Activated CD4-positive, alpha-beta memory T cell treated with anti-CD3 and anti-CD28 coated beads, Interleukin-2, amount 10 ng/mL, durations not matched to agents 7 days and 5 days (primary cell): ENCODE results near the gene GRM4. TPM values are rescaled to one million over a fixed set of nuclear protein-coding genes. Genes with fewer than 3 reads are reported as not detected.

Experiments
- CTCF ChIA-PET: fragments of 350-600 bp; sonication (Branson Sonifier 250); formaldehyde crosslinking; loops from one replicate; lab custom pipeline; 2021; ENCODE audit warnings: antibody characterized with exemption, inconsistent platforms; lab: Charles Lee
- POLR2A ChIA-PET: fragments of 350-600 bp; sonication (Branson Sonifier 250); formaldehyde crosslinking; loops from one replicate; lab custom pipeline; 2021; ENCODE audit warnings: antibody characterized with exemption; lab: Charles Lee
- DNase-seq: peaks from one replicate; pipeline ENCODE4 v3.0.0-alpha.2; 2020
- H3K27ac Mint-ChIP-seq: one replicate; pipeline ENCODE4 v1.8.0; 2021; ENCODE audit warnings: mild to moderate bottlenecking, mixed read lengths
- H3K27me3 Mint-ChIP-seq: one replicate; pipeline ENCODE4 v1.8.0; 2021; ENCODE audit warnings: mixed read lengths
- H3K36me3 Mint-ChIP-seq: one replicate; pipeline ENCODE4 v1.8.0; 2021; ENCODE audit warnings: low read depth, mixed read lengths
- H3K4me1 Mint-ChIP-seq: one replicate; pipeline ENCODE4 v1.8.0; 2021; ENCODE audit warnings: mixed read lengths
- H3K4me3 Mint-ChIP-seq: one replicate; pipeline ENCODE4 v1.8.0; 2021; ENCODE audit warnings: mild to moderate bottlenecking, mixed read lengths
- H3K9me3 Mint-ChIP-seq: one replicate; pipeline ENCODE4 v1.8.0; 2021; ENCODE audit warnings: mixed read lengths
- total RNA-seq, 2 experiments: library from RNA; stranded (reverse); gene quantifications; one replicate each; pipeline ENCODE4 v1.2.3, GENCODE V29; 2021

GRM4 gene
- total RNA-seq, 2 experiments from 2014 or later = not detected

GRCh38 chr6:34145161-34146020, 496 bp downstream of the GRM4 start:
- H3K27ac Mint-ChIP-seq = no peak overlapping the region
- no peaks in the 10 kb centered on the region for H3K36me3 Mint-ChIP-seq
- H3K4me1 Mint-ChIP-seq = peaks cover 12% of the 10 kb centered on the region
- H3K9me3 Mint-ChIP-seq = no peaks in the 10 kb centered on the region
- ChIA-PET POLR2A (interaction anchor here (1.0 kb wide), 1 partner anchor 11 kb away, joined by 4 read pairs; no protein-coding TSS in a partner anchor), CTCF (interaction anchor here (0.8 to 1.4 kb wide), 3 partner anchors 10 to 18 kb away, joined by 3 to 4 read pairs (median 3); no protein-coding TSS in a partner anchor)
- no peak for DNase-seq
- H3K27me3 Mint-ChIP-seq = peaks cover 67% of the 10 kb centered on the region
- no peak overlapping the region for H3K4me3 Mint-ChIP-seq

GRCh38 chr6:34144581-34145160, 1.2 kb downstream of the GRM4 start:
- Mint-ChIP-seq H3K9me3 (no peaks in the 10 kb centered on the region), H3K4me3 (no peak overlapping the region), H3K36me3 (no peaks in the 10 kb centered on the region), H3K27me3 (peaks cover 66% of the 10 kb centered on the region), H3K27ac (no peak overlapping the region), H3K4me1 (peaks cover 12% of the 10 kb centered on the region)
- no peak for DNase-seq
- POLR2A ChIA-PET = interaction anchor here (1.0 kb wide), 1 partner anchor 12 kb away, joined by 4 read pairs; no protein-coding TSS in a partner anchor
- CTCF ChIA-PET = interaction anchor here (0.8 to 1.4 kb wide), 3 partner anchors 11 to 19 kb away, joined by 3 to 4 read pairs (median 3); no protein-coding TSS in a partner anchor

GRCh38 chr6:34143884-34144580, 1.9 kb downstream of the GRM4 start:
- Mint-ChIP-seq H3K27ac (no peak overlapping the region), H3K4me1 (peaks cover 12% of the 10 kb centered on the region), H3K36me3 (no peaks in the 10 kb centered on the region), H3K27me3 (peaks cover 70% of the 10 kb centered on the region), H3K4me3 (no peak overlapping the region), H3K9me3 (no peaks in the 10 kb centered on the region)
- peak; percentile 32 for DNase-seq
- ChIA-PET POLR2A (no interaction called here), CTCF (interaction anchor here (1.3 kb wide), 1 partner anchor 20 kb away, joined by 3 read pairs; no protein-coding TSS in a partner anchor)

GRCh38 chr6:34143196-34143883, 2.5 kb downstream of the GRM4 start:
- CTCF ChIA-PET = no interaction called here
- H3K36me3 Mint-ChIP-seq = no peaks in the 10 kb centered on the region
- no peak for DNase-seq

GRCh38 chr6:34142061-34142998, 3.6 kb downstream of the GRM4 start:
- peaks cover 74% of the 10 kb centered on the region for H3K27me3 Mint-ChIP-seq
- peaks cover 12% of the 10 kb centered on the region for H3K4me1 Mint-ChIP-seq
- ChIA-PET CTCF (interaction anchor here (0.7 kb wide), 1 partner anchor 371 kb away, joined by 3 read pairs; no protein-coding TSS in a partner anchor), POLR2A (no interaction called here)
- no peak overlapping the region for H3K4me3 Mint-ChIP-seq
- no peaks in the 10 kb centered on the region for H3K36me3 Mint-ChIP-seq
- no peak for DNase-seq
- no peak overlapping the region for H3K27ac Mint-ChIP-seq
- H3K9me3 Mint-ChIP-seq = no peaks in the 10 kb centered on the region

More at GRCh38 chr6:34143196-34143883, 2.5 kb downstream of the GRM4 start:
- POLR2A ChIA-PET = no interaction called here
- Mint-ChIP-seq H3K4me1 (peaks cover 12% of the 10 kb centered on the region), H3K27me3 (peaks cover 75% of the 10 kb centered on the region), H3K9me3 (no peaks in the 10 kb centered on the region), H3K4me3 (no peak overlapping the region), H3K27ac (no peak overlapping the region)

- CTCF ChIA-PET = no interaction called here
- H3K27me3 Mint-ChIP-seq = peaks cover 67% of the 10 kb centered on the region
Measured at GRCh38 chr6:34140075-34140474, 5.8 kb downstream of the GRM4 start.

GRCh38 chr6:34138914-34139510, 6.9 kb downstream of the GRM4 start:
- DNase-seq = no peak
- no peak overlapping the region for H3K4me3 Mint-ChIP-seq
- peaks cover 5% of the 10 kb centered on the region for H3K4me1 Mint-ChIP-seq
- no peaks in the 10 kb centered on the region for H3K36me3 Mint-ChIP-seq
- ChIA-PET CTCF (interaction anchor here (0.9 kb wide), 1 partner anchor 659 kb away, joined by 3 read pairs; no protein-coding TSS in a partner anchor), POLR2A (no interaction called here)
- H3K27me3 Mint-ChIP-seq = peaks cover 68% of the 10 kb centered on the region
- H3K27ac Mint-ChIP-seq = no peak overlapping the region
- H3K9me3 Mint-ChIP-seq = no peaks in the 10 kb centered on the region

More at GRCh38 chr6:34140075-34140474, 5.8 kb downstream of the GRM4 start:
- POLR2A ChIA-PET = no interaction called here
- Mint-ChIP-seq H3K9me3 (no peaks in the 10 kb centered on the region), H3K36me3 (no peaks in the 10 kb centered on the region), H3K4me3 (no peak overlapping the region), H3K27ac (no peak overlapping the region), H3K4me1 (peaks cover 5% of the 10 kb centered on the region)
- DNase-seq = no peak

GRCh38 chr6:34138191-34138590, 7.7 kb downstream of the GRM4 start:
- peaks cover 3% of the 10 kb centered on the region for H3K4me1 Mint-ChIP-seq
- CTCF ChIA-PET = interaction anchor here (0.9 kb wide), 1 partner anchor 660 kb away, joined by 3 read pairs; no protein-coding TSS in a partner anchor

GRCh38 chr6:34135541-34135940, 10.3 kb downstream of the GRM4 start:
- ChIA-PET CTCF (no interaction called here), POLR2A (no interaction called here)
- Mint-ChIP-seq H3K27ac (no peak overlapping the region), H3K9me3 (no peaks in the 10 kb centered on the region), H3K4me3 (no peak overlapping the region), H3K4me1 (no peaks in the 10 kb centered on the region), H3K36me3 (no peaks in the 10 kb centered on the region), H3K27me3 (peaks cover 46% of the 10 kb centered on the region)
- no peak for DNase-seq

More at GRCh38 chr6:34138191-34138590, 7.7 kb downstream of the GRM4 start:
- Mint-ChIP-seq H3K27me3 (peaks cover 61% of the 10 kb centered on the region), H3K36me3 (no peaks in the 10 kb centered on the region), H3K4me3 (no peak overlapping the region), H3K27ac (no peak overlapping the region), H3K9me3 (no peaks in the 10 kb centered on the region)
- no peak for DNase-seq
- POLR2A ChIA-PET = no interaction called here

GRCh38 chr6:34132486-34133185, 13.3 kb downstream of the GRM4 start:
- H3K27me3 Mint-ChIP-seq = peaks cover 22% of the 10 kb centered on the region
- DNase-seq = peak; percentile 39
- no peaks in the 10 kb centered on the region for H3K36me3 Mint-ChIP-seq
- no peak overlapping the region for H3K4me3 Mint-ChIP-seq
- POLR2A ChIA-PET = no interaction called here
- CTCF ChIA-PET = no interaction called here
- H3K27ac Mint-ChIP-seq = no peak overlapping the region
- H3K9me3 Mint-ChIP-seq = no peaks in the 10 kb centered on the region
- H3K4me1 Mint-ChIP-seq = no peaks in the 10 kb centered on the region
